ENCODE data around the gene CFAP92. TPM values are rescaled to one million over a fixed set of nuclear protein-coding genes. Genes with fewer than 3 reads are reported as not detected.

Gene CFAP92
- total and polyA plus RNA-seq, 4 donors: 1.2 to 4.9 (median 2.7) TPM

DNA sequence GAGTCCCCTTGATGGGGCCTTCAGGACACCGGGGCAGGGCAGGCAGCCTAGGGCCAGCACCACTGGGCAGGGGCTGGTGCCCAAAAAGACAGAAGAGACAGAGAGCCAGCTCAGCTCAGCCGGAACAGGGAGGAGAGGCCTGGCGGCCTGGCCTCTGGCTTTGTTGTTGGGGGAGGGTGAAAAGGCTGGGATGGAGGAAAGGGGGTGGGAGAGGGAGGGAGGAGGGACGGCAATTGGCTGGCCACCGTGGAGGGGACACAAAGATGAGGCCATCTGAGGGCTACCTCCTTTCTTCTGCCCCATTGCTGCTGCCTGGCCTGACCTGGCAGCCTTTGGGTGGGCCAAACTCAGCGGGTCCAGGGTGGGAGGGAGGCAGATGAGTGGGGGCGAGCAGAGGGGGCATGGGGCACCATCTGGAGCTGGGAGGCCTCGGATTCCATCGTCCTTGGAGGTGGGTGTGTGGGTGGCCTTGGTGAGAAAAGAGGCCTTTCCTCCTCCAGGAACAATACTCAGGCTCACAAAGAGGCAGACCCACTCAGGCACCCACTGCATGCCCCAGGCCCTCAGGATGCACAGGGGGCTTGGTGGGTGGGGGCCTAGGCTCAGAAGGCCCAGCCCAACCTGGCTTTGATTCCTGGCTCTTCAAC lies 16.6 kb upstream of the CFAP92 start:
- Histone ChIP-seq H3K36me3 (ENCODE audit: control insufficient read depth in 4 of 4, insufficient read depth in 4 of 4, low read length in 4 of 4) (peaks cover 0 to 1% (median 0%) of the 10 kb centered on the region in 4 donors), H3K9me3 (ENCODE audit: control insufficient read depth in 4 of 4, insufficient read depth in 3 of 4, low read length in 3 of 4) (no peaks in the 10 kb centered on the region), H3K27me3 (ENCODE audit: control insufficient read depth in 3 of 3, insufficient read depth in 3 of 3, low read length in 2 of 3) (no peaks in the 10 kb centered on the region), H3K4me1 (ENCODE audit: control insufficient read depth in 5 of 5, insufficient read depth in 5 of 5, low read length in 5 of 5) (peaks cover 0 to 62% (median 16%) of the 10 kb centered on the region in 5 donors), H3K27ac (ENCODE audit: low read depth in 1 of 2, low read length in 1 of 2) (peak overlapping the region in 1 of 2 donors; percentile 68), H3K4me3 (no peak overlapping the region), H3K9ac (ENCODE audit: insufficient read depth in 1 of 2, low read length in 2 of 2) (no peak overlapping the region)
- ATAC-seq (ENCODE audit: insufficient read depth, low FRiP score) (no peak), DNase-seq (peak in 1 of 3 donors; percentile 61)
- 57 to 75% methylated on average over 7 to 9 of the region's 9 CpGs for WGBS, 2 donors
- TF ChIP-seq, protein P1, sequence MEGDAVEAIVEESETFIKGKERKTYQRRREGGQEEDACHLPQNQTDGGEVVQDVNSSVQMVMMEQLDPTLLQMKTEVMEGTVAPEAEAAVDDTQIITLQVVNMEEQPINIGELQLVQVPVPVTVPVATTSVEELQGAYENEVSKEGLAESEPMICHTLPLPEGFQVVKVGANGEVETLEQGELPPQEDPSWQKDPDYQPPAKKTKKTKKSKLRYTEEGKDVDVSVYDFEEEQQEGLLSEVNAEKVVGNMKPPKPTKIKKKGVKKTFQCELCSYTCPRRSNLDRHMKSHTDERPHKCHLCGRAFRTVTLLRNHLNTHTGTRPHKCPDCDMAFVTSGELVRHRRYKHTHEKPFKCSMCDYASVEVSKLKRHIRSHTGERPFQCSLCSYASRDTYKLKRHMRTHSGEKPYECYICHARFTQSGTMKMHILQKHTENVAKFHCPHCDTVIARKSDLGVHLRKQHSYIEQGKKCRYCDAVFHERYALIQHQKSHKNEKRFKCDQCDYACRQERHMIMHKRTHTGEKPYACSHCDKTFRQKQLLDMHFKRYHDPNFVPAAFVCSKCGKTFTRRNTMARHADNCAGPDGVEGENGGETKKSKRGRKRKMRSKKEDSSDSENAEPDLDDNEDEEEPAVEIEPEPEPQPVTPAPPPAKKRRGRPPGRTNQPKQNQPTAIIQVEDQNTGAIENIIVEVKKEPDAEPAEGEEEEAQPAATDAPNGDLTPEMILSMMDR (IDR thresholded peaks at IDR 0.05; ENCODE audit: control extremely low read depth, extremely low read depth): no peak

DNA sequence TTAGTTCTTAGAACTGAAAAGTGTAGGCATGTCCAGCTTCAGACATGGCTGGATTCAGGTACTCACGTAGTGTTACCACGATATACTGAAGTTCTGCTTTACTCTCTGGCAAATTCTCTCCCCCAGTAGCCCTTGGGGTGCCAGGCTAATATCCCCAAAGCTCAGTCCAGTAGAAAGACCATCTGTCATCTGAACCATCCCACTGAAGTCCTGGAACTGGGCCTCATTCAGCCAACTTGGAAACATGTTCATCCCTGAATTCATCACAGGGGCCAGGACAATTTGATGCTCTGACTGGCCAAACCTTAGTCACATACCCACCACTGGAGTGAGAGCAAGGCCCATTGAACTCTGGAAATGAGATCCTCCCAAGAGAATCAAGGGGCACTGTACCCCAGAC lies 15.4 kb upstream of the CFAP92 start:
- ATAC-seq (ENCODE audit: insufficient read depth, low FRiP score): no peak
- peaks cover 0 to 1% (median 0%) of the 10 kb centered on the region in 4 donors for H3K36me3 ChIP-seq (ENCODE audit: control insufficient read depth in 4 of 4, insufficient read depth in 4 of 4, low read length in 4 of 4)
- no peak overlapping the region for H3K9ac ChIP-seq (ENCODE audit: insufficient read depth in 1 of 2, low read length in 2 of 2)
- H3K27ac ChIP-seq (ENCODE audit: low read depth in 1 of 2, low read length in 1 of 2): peak overlapping the region in 1 of 2 donors; percentile 68
- WGBS, 2 donors: 95 to 97% methylated on average over 2 of the region's 2 CpGs
- H3K4me3 ChIP-seq: no peak overlapping the region
- H3K27me3 ChIP-seq (ENCODE audit: control insufficient read depth in 3 of 3, insufficient read depth in 3 of 3, low read length in 2 of 3): peaks cover 0 to 3% (median 0%) of the 10 kb centered on the region in 3 donors
- TF ChIP-seq, protein P1 (IDR thresholded peaks at IDR 0.05; ENCODE audit: control extremely low read depth, extremely low read depth): no peak
- no peaks in the 10 kb centered on the region for H3K9me3 ChIP-seq (ENCODE audit: control insufficient read depth in 4 of 4, insufficient read depth in 3 of 4, low read length in 3 of 4)
- H3K4me1 ChIP-seq (ENCODE audit: control insufficient read depth in 5 of 5, insufficient read depth in 5 of 5, low read length in 5 of 5): peaks cover 0 to 63% (median 26%) of the 10 kb centered on the region in 5 donors
- no peak for DNase-seq

DNA sequence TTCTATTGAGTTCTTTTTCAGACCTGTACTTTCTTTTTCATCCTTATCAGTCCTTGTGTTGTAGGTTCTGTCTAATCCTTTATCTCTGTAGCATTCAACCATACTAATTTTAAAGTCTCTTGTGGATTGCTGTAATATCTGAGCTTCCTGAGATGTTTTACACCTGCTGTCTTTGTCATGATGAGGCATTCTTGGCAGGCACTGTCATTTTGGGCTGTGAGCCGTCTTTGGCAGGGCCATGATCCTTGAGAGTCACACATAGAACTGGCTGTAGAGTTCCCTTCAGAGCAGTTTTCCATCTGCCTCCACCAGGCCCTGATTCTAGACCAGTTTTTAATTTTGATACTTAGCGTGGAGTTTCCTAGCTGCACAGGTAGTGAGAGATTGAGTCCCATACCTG lies 13.9 kb upstream of the CFAP92 start:
- peak in 1 of 3 donors; percentile 63 for DNase-seq
- peaks cover 0 to 1% (median 0%) of the 10 kb centered on the region in 4 donors for H3K36me3 ChIP-seq (ENCODE audit: control insufficient read depth in 4 of 4, insufficient read depth in 4 of 4, low read length in 4 of 4)
- H3K27me3 ChIP-seq (ENCODE audit: control insufficient read depth in 3 of 3, insufficient read depth in 3 of 3, low read length in 2 of 3): peaks cover 0 to 12% (median 7%) of the 10 kb centered on the region in 3 donors
- 75 to 87% methylated on average over 2 of the region's 2 CpGs for WGBS, 2 donors
- ATAC-seq (ENCODE audit: insufficient read depth, low FRiP score): no peak
- TF ChIP-seq, protein P1 (IDR thresholded peaks at IDR 0.05; ENCODE audit: control extremely low read depth, extremely low read depth): no peak
- H3K4me3 ChIP-seq: no peak overlapping the region
- no peak overlapping the region for H3K9ac ChIP-seq (ENCODE audit: insufficient read depth in 1 of 2, low read length in 2 of 2)
- H3K27ac ChIP-seq (ENCODE audit: low read depth in 1 of 2, low read length in 1 of 2): peak overlapping the region in 1 of 2 donors; percentile 46
- peaks cover 0 to 3% (median 0%) of the 10 kb centered on the region in 4 donors for H3K9me3 ChIP-seq (ENCODE audit: control insufficient read depth in 4 of 4, insufficient read depth in 3 of 4, low read length in 3 of 4)
- peaks cover 0 to 68% (median 26%) of the 10 kb centered on the region in 5 donors for H3K4me1 ChIP-seq (ENCODE audit: control insufficient read depth in 5 of 5, insufficient read depth in 5 of 5, low read length in 5 of 5)

Data from lung (tissue), 12 donors.